Measurements from ENCODE around the gene ARHGEF16. TPM values are rescaled to one million over a fixed set of nuclear protein-coding genes. Genes with fewer than 3 reads are reported as not detected.

The ARHGEF16 gene
- total RNA-seq, 3 donors from 2014 or later = 0.80 to 16.2 (median 15.1) TPM

- DNase-seq (ENCODE audit: low spot score in 2 of 2) = no peak
- TF ChIP-seq POLR2A (IDR thresholded peaks at IDR 0.05) (no peak), POLR2AphosphoS5 (IDR thresholded peaks at IDR 0.05) (no peak), CTCF (IDR thresholded peaks at IDR 0.05) (no peak)
- no peak overlapping the region for H3K4me3 ChIP-seq
- H3K9me3 ChIP-seq = peaks cover 14 to 16% of the 10 kb centered on the region in 2 donors
- intact Hi-C loops (cut with DNase I; ENCODE audit: low total_unique reads) = loop anchor here (10.0 kb wide), 1 partner anchor 402 kb away; no protein-coding TSS in a partner anchor
- H3K4me1 ChIP-seq = no peaks in the 10 kb centered on the region
- no peaks in the 10 kb centered on the region for H3K36me3 ChIP-seq
- H3K27ac ChIP-seq = no peak overlapping the region
- H3K27me3 ChIP-seq = peaks cover 0 to 81% of the 10 kb centered on the region in 2 donors
Measured at GRCh38 chr1:3417082-3417739, 37.3 kb upstream of the ARHGEF16 start.

GRCh38 chr1:3417934-3418333, 36.5 kb upstream of the ARHGEF16 start:
- no peak for TF ChIP-seq CTCF (IDR thresholded peaks at IDR 0.05)
- TF ChIP-seq POLR2A (IDR thresholded peaks at IDR 0.05) = no peak
- no peak for TF ChIP-seq POLR2AphosphoS5 (IDR thresholded peaks at IDR 0.05)
- H3K27me3 ChIP-seq = peaks cover 0 to 75% of the 10 kb centered on the region in 2 donors
- no peak overlapping the region for H3K27ac ChIP-seq
- no peak overlapping the region for H3K4me3 ChIP-seq
- peaks cover 14 to 16% of the 10 kb centered on the region in 2 donors for H3K9me3 ChIP-seq
- intact Hi-C loops (cut with DNase I; ENCODE audit: low total_unique reads) = loop anchor here (10.0 kb wide), 1 partner anchor 403 kb away; no protein-coding TSS in a partner anchor
- H3K4me1 ChIP-seq = no peaks in the 10 kb centered on the region
- DNase-seq (ENCODE audit: low spot score in 2 of 2) = no peak
- H3K36me3 ChIP-seq = no peaks in the 10 kb centered on the region

GRCh38 chr1:3418600-3418999, 35.9 kb upstream of the ARHGEF16 start:
- Histone ChIP-seq H3K9me3 (peaks cover 14 to 16% of the 10 kb centered on the region in 2 donors), H3K27ac (no peak overlapping the region), H3K36me3 (no peaks in the 10 kb centered on the region), H3K4me1 (no peaks in the 10 kb centered on the region), H3K27me3 (peaks cover 0 to 75% of the 10 kb centered on the region in 2 donors), H3K4me3 (no peak overlapping the region)
- DNase-seq (ENCODE audit: low spot score in 2 of 2) = no peak
- TF ChIP-seq CTCF (IDR thresholded peaks at IDR 0.05) = no peak
- TF ChIP-seq POLR2AphosphoS5 (IDR thresholded peaks at IDR 0.05) = no peak
- no peak for TF ChIP-seq POLR2A (IDR thresholded peaks at IDR 0.05)
- intact Hi-C loops (cut with DNase I; ENCODE audit: low total_unique reads) = loop anchor here (10.0 kb wide), 1 partner anchor 404 kb away; no protein-coding TSS in a partner anchor

GRCh38 chr1:3419415-3420204, 34.9 kb upstream of the ARHGEF16 start:
- DNase-seq (ENCODE audit: low spot score in 2 of 2) = no peak
- intact Hi-C loops (cut with DNase I; ENCODE audit: low total_unique reads) = loop anchor here (10.0 kb wide), 1 partner anchor 405 kb away; no protein-coding TSS in a partner anchor
- Histone ChIP-seq H3K27ac (no peak overlapping the region), H3K4me1 (no peaks in the 10 kb centered on the region), H3K4me3 (no peak overlapping the region), H3K36me3 (no peaks in the 10 kb centered on the region), H3K27me3 (peaks cover 0 to 75% of the 10 kb centered on the region in 2 donors), H3K9me3 (peaks cover 14 to 16% of the 10 kb centered on the region in 2 donors)
- no peak for TF ChIP-seq CTCF (IDR thresholded peaks at IDR 0.05)

Data from breast epithelium (tissue), 4 donors.